Measurements from ENCODE around the gene TPPP.

Gene TPPP

DNA sequence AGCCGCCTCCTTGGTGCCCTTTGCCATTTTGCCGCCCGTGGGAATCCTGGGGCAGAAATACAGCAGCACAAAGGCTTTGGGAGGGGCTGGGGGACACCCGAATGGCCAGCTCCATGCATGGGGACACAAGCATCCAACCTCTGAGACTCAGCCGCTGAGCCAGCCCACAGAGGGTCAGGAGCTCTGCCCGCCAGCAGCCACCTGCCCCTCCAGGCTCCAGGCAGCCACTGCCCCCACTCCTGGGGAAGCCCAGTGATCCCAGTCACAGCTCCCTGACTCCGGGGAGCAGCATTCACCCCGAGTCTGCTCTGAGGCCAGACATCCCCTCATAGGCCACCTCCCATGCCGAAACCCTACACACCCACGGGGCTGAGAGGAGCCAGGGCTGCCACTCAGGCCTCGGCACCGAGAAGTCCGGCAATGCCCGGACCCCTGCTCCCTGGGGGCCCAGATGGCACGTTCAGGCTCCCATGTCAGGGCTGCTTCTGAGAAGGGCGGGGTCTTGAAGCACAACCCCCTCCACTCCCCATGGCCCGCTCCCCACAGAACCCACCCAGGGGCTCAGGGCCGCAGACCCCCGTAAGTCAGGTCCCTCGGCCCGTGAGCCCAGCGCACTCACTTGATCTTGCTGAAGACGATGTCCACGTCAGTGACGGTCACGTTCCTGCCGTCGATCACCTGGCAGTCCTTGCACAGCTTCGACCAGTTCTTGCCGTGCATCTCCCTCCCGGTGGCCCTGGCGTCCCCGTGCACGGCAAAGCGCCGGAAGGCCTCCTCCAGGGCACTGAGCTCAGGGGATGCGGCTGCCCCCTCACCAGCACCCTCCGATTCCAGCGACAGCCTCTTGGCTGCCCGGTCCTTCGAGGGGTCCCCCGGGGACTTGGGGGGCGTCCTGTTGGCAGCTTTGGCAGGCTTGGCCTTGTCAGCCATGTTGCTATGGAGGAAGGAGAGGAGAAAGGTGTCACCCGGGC, 15.7 kb downstream of the TPPP start:
- DNase-seq (ENCODE audit: low read depth) = no peak

DNA sequence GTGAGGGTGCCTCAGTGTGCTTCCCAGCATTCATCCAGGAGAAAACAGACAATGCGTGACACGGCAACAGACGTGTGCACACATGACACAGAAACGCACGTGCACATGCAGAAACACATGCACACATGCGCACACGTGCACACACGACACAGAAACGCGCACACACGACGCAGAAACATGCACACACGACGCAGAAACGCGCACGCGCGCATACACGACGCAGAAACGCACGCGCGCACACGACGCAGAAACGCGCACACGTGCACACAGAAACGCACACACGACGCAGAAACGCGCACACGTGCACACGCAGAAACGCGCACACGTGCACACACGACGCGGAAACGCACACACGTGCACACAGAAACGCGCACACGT, 16.5 kb downstream of the TPPP start:
- no peak for DNase-seq (ENCODE audit: low read depth)

DNA sequence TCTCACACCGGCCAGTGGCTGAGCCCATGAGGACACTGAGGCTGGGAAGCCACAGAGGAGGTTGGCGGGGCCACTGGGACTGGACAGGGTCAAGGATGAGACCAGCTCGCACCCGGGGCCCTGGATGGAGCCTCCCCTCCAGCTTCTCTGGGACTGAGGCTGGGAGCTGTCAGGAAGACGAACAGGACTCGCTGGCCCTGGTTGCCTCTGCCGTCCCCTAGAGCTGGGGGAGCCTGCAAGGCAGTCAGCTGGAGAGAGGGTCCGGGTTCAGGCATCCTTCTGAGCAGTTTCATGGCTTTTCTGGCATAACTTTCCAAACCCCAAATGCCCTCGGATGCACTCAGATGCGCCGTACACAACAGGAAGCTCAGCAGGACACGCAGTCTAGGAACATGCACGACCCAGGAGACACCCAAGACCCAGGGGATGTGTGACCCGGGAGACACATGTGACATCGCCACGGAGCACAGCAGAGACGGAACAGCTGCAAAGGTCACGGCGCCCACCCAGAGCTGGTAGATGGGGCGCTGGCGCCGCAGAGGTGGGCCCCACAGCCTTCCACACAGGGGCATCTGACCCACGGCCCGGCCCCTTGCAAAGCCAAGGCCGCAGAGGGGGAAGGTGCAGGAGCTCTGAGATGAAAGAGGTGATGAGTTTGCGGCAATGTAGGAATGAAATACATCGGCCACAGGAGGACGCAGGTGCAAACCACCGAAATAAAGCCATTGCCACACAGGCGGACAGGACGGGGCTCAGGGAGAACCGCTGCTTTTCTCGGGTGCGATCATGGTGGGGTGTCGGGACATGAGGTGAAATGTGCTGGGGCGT, 17.1 kb downstream of the TPPP start:
- DNase-seq (ENCODE audit: low read depth) = no peak

DNA sequence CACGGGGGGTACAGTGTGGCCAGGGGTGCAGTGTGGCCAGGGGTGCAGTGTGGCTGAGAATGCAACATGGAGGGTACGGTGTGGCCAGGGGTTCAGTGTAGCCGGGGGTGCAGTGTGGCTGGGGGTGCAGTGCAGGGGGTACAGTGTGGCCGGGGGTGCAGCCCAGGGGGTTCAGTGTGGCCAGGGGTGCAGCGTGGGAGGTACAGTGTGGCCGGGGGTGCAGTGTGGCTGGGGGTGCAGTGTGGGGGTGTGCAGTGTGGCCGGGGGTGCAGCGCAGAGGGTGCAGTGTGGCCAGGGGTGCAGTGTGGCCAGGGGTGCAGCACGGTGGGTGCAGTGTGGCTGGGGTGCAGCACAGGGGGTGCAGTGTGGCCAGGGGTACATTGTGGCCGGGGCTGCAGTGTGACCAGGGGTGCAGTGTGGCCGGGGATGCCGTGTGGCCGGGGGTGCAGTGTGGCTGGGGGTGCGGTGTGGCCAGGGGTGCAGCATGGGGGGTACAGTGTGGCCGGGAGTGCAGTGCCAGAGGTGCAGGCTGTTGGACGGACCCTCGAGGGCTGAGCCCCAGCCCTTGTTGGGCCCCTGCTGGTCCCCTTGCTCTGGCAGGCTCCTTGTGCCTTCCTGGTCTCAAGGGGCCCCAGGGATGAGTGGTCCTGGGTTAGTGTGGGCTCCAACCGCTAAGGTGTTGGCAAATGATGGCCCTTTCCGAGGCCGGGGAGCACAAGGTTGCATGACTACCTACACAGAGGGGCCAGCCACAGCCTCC, 17.9 kb downstream of the TPPP start:
- no peak for DNase-seq (ENCODE audit: low read depth)

DNA sequence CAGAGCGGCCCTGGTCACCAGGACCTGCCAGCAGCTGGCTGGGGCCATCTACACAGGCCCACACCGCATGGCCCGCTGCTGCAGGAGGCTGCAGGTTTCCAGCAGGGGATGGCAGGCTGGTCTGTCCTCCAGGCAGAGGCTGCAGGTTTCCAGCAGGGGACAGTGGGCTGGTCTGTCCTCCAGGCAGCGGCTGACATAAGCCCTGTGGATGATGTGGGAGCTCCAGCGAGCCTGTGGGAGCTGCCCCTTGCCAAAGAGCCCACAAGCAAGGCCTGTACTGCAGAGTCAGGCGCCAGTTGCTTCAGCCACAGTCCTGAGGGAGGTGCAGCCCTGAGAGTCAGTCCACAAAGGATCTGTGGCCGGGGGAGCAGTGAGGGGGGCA, 18.5 kb downstream of the TPPP start:
- DNase-seq (ENCODE audit: low read depth) = no peak

DNA sequence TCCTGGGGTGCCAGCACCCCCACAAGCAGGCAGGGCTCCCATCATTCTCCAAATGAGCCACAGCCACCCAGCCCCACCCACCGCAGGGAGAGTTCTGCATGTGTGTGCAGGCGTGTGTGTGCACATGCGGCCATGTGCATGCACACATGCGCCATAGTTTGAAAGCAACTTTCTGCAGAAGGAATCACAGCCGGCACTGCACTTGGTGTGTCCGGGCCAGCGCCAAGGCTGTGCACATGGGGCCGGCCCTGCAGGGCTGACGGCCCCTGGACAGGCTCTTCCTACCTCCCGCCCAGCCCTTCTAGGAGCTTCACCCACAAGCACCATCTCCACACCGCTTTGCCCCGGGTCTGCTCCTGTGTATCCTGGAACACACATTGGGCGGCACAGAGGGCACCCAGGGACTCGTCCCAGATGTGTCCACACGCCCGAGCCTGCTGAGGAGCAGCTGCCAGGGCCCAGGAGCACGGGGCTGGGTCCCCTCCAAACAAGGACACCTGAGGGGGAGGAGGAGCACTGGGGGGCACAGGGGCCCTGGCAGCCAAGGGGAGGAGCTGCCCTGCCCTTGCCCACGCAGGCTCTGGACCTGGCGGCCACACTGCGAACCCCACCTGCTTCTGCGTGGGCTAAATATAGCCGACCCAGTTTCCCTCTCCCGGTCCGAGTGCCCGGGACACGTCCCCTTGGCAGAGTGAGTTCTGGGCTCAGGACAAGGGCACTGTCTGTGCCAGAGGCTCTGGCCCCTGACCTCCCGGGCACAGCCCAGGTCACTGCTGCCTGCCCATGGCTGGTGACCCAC, 19.1 kb downstream of the TPPP start:
- DNase-seq (ENCODE audit: low read depth) = no peak

DNA sequence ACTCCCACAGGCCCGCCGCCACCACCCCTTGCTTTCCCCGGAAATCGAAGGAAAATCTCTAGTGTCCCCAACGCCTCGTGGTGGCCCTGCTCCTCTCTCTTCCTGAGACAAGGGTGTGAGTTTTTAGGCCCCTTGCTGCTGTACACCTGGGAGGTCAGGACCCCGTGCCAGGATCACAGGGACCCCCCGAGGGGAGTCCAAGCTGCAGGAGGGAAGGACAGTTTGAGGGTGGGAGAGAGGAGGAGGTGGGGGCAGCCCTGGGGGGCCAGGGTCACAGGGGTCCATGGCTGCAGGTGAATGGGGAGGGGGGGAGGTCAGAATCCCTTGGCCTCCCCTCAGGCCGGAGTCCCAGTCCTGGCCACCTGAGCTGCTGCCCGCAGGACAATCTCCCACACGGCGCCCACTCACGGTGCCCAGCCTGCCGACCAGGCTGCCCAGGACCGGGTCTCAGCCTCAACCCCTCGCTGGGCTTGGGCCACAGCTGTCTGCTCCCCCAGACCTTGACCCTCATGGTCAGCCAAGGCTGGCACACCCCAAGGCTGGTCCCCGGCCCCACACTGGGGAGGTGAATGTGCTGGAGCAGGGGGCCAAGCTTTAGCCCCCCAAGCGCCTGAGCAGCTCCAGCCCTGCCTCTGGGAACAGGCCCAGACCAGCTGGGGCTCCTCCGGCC, 19.9 kb downstream of the TPPP start:
- no peak for DNase-seq (ENCODE audit: low read depth)

DNA sequence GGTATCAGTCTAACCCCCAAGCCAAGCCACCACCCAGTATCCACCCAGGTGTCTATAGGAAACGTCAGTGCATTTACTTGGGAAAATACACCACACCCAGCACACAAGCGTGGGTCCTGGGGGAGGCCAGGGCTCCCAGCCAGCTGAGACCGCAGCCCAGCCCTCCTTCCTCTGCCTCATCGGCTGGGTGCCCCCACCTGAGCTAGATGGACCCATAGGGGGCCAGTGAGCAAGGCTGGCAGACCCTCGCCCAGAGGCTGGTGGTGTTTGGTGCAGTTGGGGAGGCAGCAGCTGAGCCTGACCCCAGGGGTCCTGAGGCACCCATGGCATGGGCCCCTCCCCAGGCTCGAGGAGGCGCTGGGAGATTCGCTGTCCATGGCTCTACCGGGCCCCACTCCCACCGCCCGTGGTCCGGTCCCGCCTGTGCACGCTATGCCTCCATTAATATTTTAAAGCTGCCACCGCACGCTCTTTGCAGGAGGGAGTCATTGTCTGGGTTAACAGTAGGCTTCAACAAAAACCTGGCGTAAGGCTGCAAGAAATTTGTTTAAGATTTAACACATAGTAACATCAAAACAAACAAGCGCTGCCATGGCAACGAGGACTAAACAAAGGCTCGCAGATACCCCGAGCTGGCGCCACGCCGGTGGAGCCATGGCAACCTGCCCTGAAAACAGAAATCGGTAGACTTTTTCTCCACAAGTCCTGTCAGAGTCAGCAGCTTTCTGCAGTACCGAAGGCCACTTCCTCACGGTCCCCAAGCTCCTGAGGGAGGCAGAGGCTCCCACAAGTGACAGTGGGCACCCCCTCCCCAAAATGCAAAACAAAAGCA, 20.6 kb downstream of the TPPP start:
- no peak for DNase-seq (ENCODE audit: low read depth)

DNA sequence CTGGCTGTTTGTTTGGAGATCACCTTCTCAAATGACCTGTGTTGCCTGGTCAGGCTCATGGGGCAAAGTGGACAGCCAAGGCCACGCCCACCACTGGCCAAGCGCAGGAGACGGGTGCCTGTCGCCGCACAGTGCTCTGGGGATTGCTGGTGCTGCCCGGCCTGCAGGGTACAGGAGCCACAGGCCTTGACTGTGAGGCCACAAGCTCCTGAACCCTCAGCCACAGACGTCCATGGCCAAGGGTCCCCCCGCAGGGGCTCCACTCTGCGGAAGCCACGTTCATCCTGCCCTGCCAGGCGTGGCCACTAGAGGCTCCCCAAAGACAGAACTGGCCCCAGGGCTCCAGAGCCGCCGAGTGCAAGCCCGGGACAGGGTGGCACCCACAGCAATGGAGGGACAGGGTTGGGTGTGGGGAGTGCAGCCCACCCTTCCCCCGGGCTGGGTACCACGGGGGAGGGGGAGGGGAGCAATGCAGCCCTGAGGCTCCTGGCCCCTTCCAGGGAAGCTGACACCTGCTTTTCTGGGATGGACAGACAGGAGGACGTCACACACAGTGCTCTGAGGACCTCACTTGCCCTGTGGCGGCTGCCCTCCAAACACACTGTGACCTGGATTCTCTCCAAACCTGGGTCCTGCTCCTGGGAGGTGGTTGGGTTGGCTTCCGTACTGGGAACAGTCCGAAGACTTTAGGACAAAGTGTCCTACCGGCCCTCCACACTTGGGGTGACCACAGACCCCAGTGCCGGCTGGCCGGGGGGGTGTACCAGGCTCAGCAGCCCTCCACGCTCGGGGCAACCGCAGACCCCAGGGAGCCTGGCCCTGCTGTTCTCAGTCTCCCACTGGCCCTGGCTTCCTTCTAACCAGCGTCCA, 21.5 kb downstream of the TPPP start:
- DNase-seq (ENCODE audit: low read depth) = peak; percentile 25

DNA sequence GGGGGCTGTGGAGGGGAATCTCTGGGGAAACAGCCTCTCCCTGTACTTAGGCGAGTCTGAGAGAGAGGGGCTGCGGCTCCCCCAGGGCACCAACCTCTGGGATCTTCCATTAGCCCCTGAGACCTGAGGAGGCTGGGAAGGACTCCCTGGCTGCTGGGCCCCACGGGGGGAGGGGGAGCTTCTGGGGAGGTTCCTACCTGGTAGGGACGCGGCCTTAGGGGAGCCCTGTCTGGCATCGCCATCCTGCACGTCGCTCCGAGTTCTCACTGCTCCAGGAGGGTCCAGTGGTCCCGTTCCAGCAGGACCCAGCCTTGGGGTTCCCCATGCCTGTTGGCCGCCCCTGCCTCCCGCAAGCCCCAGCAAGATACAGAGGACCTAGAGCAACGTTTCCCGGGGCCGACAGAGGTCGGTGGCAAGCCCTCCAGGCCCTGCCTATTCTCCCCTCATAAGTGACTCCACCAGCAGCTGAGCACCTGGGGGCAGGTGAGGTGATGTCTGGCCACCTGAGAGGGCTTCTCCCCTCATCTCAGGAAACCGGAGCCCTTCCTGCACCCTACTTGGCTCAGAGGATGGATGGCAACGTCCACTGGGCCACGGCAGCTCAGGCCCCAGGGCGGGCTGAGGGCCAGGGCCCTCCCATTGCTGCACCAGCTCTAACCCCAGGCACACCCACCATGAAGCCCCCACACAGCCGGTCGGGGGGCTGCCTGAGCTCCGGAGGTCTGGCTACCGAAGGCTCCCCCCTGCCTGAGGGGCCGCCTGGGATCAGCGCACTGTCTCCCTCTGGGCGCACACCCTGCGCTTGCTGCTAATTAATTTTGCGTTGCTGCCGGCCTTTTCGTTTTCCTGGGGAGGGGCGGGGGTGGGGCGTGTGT, 22.5 kb downstream of the TPPP start:
- DNase-seq (ENCODE audit: low read depth) = no peak

DNA sequence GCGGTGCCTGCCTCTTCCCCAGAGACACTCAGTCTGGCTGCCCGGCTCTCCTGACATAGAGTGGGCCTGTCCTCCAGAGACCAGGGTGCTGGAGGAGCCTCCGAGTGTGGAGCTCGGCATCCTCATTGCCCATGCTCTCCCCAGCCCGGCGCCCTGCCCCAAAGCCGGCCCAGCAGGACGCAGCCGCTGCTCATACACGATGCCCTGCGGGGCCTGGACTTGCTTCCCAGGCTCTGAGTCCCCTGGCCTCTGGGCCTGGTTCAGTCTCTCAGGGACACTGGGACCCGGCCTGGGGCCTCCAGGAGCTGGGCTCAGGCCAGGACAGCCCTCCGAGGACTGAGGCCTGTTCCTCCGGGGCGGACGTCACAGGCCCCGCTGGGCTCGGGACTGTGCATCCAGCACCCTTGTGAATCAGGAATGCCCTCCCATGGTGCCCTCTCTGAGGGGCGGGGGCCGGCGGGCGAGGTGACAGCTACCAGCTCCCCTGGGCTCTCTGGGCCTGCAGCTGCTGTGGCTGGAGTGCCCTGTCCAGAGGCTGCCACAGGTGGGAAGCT, 23.2 kb downstream of the TPPP start:
- no peak for DNase-seq (ENCODE audit: low read depth)

DNA sequence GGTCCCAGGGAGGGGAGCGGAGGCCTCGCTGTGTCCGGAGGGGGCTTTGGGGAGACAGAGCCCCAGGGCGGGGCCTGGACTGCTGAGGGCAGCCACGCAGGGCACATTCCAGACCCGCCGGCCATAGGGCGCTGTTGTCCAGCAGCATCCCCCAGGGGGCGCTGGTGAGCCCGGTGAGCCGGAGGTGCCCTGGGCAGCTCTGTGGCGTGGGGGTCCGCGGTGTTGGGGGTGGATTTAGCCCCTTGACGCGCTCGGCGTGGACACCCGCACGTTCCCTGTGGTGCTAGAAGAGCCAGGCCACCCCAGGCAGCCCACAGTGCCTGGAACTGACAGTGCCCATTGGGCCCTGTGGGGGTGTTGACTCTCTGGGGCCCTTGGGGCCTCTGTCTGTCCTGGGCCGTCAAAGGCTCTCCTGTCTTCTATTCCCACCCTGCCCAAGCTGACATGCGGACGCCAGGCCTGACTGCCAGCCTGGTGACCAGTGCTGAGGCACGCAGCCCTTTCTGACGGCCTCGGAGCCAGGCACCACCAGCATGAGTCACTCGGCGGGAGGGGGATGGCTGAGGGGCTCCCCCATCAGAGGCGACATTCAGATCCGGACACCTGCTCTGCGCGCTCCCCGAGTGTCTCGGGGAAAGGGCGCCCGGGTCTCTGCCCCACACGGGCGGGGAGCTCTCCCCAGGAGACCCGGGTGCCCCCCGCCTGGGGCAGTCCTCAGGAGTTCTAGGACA, 23.9 kb downstream of the TPPP start:
- no peak for DNase-seq (ENCODE audit: low read depth)

DNA sequence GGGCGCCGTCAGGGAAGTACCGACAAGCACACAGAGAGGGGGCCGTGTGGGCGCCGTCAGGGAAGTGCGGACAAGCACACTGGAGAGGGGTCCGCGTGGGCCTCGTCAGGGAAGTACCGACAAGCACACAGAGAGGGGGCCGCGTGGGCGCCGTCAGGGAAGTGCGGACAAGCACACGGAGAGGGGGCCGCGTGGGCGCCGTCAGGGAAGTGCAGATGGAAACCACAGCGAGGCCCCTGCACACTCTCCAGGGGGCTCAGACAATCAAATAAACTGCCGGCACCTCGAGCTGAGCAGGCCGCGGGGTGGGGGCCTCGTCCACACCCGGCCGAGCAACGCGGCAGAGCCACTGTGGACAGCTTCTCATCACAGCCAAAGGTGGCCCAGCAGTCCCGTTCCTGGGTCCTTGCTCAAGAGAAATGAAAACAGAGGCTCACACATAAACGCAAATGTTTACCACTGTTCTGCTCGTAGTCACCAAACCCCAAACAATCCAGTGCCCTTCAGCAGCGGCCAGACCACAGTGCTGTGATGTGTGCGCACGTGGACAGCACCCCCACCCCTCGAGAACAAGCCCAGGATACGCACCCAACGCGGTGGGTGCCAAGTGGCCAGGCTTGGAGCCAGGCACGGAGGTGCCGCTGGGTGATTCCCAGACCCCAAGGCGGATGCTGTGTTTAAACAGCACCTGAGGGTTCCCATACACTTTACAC, 24.7 kb downstream of the TPPP start:
- no peak for DNase-seq (ENCODE audit: low read depth)

DNA sequence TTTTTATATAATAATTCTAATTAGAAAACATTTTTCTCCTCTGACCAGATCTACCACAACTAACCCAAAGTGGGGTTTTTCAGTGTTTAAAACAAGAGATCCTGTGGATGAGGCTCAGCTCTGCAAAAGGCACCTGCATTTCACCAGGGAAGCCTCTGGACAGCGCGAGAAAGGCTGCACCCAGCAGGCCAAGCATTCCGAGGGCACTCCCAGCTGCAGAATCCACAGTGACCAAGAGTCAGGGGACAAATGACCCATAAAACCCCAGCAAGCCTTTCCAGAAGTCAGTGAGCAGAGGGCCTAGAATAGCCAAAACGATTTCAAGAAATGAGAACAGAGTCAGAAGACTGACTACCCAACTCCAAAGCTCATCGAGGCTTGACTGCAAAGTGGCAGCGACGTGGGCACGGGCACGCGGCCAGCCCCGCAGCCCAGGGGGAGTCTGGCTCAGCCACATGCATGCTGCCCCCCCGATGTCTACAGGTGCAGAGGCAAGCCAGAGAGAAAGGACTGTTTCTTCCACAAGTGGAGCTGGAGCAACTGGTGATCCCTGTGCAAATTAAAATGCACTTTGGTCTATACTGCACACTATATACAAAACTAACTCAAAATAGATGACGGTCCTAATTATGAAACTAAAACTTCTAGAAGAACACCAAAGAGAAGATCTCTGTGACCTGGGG, 26.2 kb downstream of the TPPP start:
- DNase-seq (ENCODE audit: low read depth) = no peak

DNA sequence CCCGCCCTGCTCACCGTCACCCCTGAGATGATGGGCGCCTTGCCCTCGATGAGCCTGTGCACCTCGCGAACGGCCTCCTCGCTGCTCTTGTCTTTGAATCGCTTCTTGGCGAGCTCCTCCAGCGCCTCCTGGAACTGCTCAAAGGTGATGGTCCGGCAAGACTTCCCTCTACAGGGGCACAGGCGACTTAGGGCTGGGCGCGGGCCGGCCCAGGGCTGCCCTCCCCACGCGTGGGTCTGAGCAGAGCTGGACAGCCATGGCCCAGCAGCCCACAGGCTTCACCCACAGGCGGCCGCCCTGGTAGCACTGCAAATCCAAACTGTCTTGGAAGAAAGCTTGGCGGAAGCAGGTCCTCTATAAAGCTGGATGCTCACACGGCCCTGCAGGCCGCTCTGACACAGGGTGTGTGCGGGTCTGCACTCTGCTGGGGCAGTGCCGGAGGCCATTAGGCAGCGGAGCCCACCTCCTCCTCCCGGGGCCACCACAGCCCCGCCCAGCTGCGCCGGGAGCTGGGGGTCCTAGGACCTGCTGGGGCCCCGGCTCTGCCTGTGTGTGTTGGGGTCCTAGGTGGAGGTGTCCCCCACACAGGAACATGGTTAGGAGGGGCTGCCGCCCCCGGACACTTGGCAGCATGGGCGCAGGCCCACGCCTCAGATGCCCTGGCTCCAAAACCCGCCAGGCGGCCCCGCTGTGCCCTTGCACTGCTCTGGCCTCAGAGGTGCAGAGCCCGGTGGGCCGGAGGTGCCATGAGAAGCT, 27.0 kb downstream of the TPPP start:
- DNase-seq (ENCODE audit: low read depth) = no peak

All from CMK (cell line).